Measurements from ENCODE around the gene KDM4E. TPM values are rescaled to one million over a fixed set of nuclear protein-coding genes. Genes with fewer than 3 reads are reported as not detected.
"Not testable (repeated sequence)": the region's sequence is repeated elsewhere in the genome, so short reads cannot be mapped to it uniquely, and the experiment has no call there.

KDM4E gene
- total RNA-seq, result not detected in 2 replicates

- DNase-seq (ENCODE audit: low read depth, low spot score), result no peak
These were observed at the start of gene KDM4E for GRCh38 chr11:95024958-95025357. TSS of gene KDM4E (plus strand) at chr11:95025258. CDS start at chr11:95025558, 300 bp downstream.

DNA sequence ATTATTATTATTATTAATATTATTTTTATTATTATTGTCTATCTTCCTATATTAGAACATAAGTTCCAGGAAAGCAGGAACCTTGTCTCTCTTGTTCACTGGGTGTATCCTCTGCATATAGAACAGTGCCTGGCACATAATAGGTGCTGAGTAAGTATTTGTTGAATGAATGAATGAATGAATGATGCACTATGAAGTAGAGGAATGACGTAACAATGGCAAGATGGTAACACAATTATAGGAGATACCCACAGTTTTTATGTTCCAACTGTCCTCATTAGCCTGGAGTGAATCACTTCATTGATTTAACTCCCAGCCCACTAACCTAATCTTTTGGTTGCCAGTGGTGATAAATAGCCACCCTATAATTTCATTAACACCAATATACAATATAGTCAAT, 49.5 kb upstream of the KDM4E start:
- DNase-seq (ENCODE audit: low read depth, low spot score), result no peak

- no peak for DNase-seq (ENCODE audit: low read depth, low spot score)
These were observed 37.7 kb upstream of the KDM4E start for GRCh38 chr11:94987378-94987777.

DNA sequence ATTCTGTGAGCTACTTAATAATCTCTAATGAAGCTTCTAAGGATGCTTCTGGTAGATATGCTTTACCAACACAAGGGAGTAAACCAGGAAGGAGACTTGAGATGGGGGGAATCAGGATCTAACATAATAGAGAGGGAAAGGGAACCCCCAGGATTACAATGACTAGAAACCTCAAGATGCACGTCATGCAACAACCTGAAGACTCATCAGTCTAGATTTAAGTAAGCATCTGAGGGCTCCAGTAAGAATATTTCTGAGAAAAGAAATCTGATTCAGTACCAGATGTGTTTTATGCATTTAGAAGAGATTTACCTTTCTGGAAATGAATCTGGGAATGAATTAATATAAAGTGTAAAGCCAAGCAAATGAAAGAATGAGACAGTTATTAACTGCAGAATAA, 36.3 kb upstream of the KDM4E start:
- DNase-seq (ENCODE audit: low read depth, low spot score), result no peak

DNA sequence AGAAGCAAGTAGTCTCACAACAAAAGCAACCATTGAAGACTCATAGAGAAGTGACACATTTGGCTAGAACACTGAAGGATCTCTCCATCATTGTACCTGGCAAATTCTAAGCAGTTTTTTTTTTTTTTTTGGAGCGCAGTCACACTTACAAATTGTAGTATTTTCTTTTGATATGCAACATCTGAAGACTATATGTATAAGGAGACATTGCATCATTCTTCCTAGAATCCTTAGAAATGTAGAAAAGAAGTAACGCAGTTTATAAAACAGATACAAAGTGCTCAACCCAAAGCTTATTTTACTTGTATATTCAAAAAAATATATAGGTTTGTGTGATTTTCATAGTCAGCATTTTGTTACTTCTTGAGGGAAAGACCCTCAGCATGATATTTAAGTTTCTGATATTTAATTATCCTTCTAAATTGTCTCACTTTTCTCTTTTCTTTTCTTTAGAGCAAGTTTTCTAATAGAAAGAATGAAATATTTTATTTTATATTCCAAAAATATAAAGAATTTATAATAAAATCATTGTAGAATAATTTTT, 31.6 kb upstream of the KDM4E start:
- DNase-seq (ENCODE audit: low read depth, low spot score), result no peak

DNA sequence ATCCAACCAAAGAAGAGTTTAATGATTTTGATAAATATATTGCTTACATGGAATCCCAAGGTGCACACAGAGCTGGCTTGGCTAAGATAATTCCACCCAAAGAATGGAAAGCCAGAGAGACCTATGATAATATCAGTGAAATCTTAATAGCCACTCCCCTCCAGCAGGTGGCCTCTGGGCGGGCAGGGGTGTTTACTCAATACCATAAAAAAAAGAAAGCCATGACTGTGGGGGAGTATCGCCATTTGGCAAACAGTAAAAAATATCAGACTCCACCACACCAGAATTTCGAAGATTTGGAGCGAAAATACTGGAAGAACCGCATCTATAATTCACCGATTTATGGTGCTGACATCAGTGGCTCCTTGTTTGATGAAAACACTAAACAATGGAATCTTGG, 27.6 kb upstream of the KDM4E start:
- no peak for DNase-seq (ENCODE audit: low read depth, low spot score)

GRCh38 chr11:94998285-94998684, 26.8 kb upstream of the KDM4E start:
- no peak for DNase-seq (ENCODE audit: low read depth, low spot score)

GRCh38 chr11:95003716-95004115, 21.3 kb upstream of the KDM4E start:
- DNase-seq (ENCODE audit: low read depth, low spot score), result no peak

- DNase-seq (ENCODE audit: low read depth, low spot score), result no peak
These were observed 19.4 kb upstream of the KDM4E start for GRCh38 chr11:95005642-95006041.

- no peak for DNase-seq (ENCODE audit: low read depth, low spot score)
These were observed 13.7 kb upstream of the KDM4E start for GRCh38 chr11:95011376-95011775.

DNA sequence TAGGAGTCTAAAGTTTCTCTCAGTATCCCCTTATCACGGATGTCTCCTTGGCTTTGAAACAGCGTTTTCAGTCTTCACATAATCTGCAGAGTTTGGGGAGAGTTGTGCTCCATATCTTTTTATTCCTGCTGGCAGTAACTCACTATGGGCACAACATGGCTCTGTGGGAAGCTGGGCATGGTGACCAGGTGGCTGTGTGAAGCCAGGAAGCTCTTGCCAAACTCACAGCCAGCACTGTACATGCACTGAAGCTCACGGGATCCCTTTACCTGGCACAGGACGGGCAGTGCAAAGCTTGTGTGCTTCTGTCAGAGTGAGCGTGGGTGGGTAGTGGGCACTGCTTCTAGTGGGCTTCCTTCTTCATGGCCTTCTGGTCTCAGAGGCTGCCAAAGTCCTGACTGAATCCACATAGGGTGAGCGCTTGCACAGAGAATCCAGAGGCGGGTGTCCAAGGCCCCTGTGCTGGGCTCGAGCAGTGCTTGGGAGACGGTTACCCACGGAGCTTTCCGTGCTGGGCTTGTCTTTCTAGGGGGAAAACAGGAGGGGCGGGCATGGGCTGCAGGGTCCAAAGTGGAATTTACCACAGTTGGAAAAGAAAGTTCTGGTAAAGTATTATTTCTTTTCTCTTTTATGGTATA, 10.8 kb upstream of the KDM4E start:
- no peak for DNase-seq (ENCODE audit: low read depth, low spot score)

- DNase-seq (ENCODE audit: low read depth, low spot score), result no peak
These were observed 8.9 kb upstream of the KDM4E start for GRCh38 chr11:95016139-95016538.

DNA sequence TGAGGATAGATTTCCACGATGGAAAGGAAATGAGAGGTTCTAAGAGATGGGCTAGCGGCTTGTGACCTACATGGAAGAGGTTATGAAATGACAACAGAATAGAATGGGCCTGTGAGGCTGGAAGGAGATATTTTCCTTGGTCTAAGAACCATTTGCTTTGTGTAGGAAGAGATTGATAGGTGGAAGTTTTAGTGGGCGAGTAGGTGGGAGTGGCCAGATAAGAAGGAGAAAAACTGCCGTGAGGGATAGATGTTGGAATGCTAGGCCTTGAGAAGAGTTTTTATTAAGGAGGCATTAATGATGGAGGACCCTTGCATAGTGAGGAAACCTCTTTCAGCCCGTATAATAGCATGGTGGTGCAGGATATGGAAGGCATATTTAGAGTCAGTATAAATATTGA, 3.6 kb upstream of the KDM4E start:
- DNase-seq (ENCODE audit: low read depth, low spot score), result not testable (repeated sequence)

DNA sequence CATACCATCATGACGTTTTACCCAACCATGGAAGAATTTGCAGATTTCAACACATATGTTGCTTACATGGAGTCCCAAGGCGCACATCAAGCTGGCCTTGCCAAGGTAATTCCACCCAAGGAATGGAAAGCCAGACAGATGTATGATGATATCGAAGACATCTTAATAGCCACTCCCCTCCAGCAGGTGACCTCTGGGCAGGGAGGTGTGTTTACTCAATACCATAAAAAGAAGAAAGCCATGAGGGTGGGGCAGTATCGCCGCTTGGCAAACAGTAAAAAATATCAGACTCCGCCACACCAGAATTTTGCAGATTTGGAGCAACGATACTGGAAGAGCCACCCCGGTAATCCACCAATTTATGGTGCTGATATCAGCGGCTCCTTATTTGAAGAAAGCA, 536 bp downstream of the KDM4E start:
- DNase-seq (ENCODE audit: low read depth, low spot score), result not testable (repeated sequence)

DNA sequence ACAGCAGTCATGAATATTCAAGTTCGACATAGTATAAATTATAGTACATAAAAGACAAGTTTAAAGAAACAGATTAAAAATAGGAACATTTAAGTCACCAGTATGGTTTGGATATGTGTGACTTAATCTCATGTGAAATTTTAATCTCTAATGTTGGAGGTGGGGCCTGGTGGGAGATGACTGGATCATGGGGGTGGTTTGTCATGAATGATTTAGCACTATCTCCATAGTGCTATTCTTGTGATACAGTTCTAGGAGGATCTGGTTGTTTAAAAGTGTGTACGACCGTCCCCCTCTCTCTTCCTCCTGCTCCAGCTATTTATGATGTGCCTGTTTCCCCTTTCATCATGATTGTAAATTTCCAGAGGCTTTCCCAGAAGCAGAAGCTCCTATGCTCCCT, 3.3 kb downstream of the KDM4E start:
- no peak for DNase-seq (ENCODE audit: low read depth, low spot score)

- no peak for DNase-seq (ENCODE audit: low read depth, low spot score)
These were observed 8.0 kb downstream of the KDM4E start for GRCh38 chr11:95033051-95033450.

DNA sequence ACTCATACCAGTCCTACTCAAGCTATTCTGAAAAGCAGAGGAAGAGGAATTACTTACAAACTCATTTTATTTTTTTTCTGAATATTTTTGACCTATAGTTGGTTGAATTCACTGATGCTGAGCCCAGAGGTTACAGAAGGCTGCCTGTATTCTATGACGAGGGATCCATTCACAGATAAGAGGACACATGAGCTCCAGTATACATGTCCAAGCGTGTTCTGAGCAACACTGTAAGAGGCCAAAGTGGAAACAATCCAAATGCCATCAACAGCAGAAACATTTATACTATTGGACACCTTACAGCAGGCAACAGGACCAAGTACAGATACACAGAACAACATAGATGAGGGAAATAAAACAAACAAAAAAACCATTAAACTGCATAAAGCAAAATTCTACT, 10.3 kb downstream of the KDM4E start:
- DNase-seq (ENCODE audit: low read depth, low spot score), result no peak

DNA sequence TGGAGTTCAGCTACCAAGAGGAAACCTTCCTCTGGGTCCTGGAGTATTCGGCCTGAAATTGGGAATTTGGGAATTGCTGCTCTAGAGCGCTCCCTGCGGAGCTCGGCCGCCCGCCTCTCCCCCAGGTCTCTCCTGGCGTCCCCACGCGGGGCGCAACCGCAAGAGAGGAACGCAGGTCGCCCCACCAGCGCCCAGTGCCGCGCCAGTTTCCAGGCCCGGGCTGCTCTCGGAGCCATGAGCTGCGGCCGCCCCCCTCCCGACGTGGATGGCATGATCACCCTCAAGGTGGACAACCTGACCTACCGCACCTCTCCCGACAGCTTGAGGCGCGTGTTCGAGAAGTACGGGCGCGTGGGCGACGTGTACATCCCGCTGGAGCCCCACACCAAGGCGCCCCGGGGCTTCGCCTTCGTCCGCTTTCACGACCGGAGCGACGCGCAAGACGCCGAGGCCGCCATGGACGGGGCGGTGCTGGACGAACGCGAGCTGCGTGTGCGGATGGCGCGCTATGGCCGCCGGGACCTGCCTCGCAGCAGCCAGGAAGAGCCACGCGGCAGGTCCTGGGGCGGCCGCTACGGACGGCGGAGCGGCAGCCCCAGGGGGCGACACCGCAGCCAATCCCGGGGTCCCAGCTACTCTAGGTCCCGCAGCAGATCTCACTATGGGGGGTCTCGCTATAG, 12.4 kb downstream of the KDM4E start:
- not testable (repeated sequence) for DNase-seq (ENCODE audit: low read depth, low spot score)

GRCh38 chr11:95042239-95042638, 17.2 kb downstream of the KDM4E start:
- DNase-seq (ENCODE audit: low read depth, low spot score), result no peak

GRCh38 chr11:95042906-95043305, 17.8 kb downstream of the KDM4E start:
- DNase-seq (ENCODE audit: low read depth, low spot score), result no peak

DNA sequence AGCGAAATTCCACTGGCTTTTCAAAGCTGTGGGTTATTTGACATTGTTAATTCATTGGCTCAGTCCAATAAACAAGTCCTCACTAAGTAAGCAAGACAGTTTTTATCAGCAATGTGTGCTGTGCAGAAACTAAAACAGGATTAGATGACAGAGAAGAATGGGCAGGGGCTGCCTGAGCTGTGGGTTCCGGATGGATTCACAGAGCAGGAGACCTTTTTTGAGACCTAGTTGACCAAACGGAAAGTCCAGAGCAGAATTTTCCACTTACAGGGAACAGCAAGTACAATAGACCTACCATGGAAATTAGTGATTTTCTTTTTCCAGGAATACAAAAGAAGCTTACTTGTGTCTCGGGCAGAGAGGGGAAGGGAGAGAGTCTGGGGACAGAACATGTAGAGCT, 19.0 kb downstream of the KDM4E start:
- no peak for DNase-seq (ENCODE audit: low read depth, low spot score)

GRCh38 chr11:95045812-95046211, 20.8 kb downstream of the KDM4E start:
- DNase-seq (ENCODE audit: low read depth, low spot score), result no peak

DNA sequence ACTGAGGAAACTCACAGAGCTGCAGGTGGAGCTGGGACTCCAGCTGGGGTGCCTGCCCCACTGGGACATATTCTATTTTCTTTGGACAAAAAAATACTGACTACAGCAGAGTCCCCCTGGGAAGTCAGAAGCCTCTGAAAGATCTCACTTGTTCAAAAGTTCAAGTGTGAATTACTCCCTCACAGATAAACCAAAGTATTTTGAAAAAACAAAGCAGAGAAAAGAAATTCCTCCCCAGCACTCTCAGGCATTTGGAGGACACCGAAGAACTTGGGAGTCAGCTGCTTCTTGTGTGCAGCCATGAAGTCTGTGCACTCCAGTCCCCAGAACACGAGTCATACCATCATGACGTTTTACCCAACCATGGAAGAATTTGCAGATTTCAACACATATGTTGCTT, 24.1 kb downstream of the KDM4E start, which contains the start of gene KDM4F:
KDM4F (plus strand) TSS at position 301 of the 400 bp plus-strand sequence.
- not testable (repeated sequence) for DNase-seq (ENCODE audit: low read depth, low spot score)

Data from pulmonary artery endothelial cell (primary cell).